Measurements from ENCODE around the gene SCN5A. TPM values are rescaled to one million over a fixed set of nuclear protein-coding genes. Genes with fewer than 3 reads are reported as not detected.

The SCN5A gene
- total and polyA plus RNA-seq, 4 donors = 0.38 to 2.0 (median 0.61) TPM

- H3K4me3 ChIP-seq (ENCODE audit: low read length in 2 of 2) = no peak overlapping the region
- no peaks in the 10 kb centered on the region for H3K27me3 ChIP-seq (ENCODE audit: control insufficient read depth in 1 of 2, insufficient read depth in 2 of 2, low read length in 1 of 2)
- WGBS, 2 donors = 64 to 66% methylated on average over 7 of the region's 7 CpGs
Observed at GRCh38 chr3:38644662-38645053, 4.8 kb downstream of the SCN5A start.

GRCh38 chr3:38644016-38644661 lies 5.3 kb downstream of the SCN5A start:
- 87 to 89% methylated on average over 7 of the region's 7 CpGs for WGBS, 2 donors
- Histone ChIP-seq H3K27me3 (ENCODE audit: control insufficient read depth in 1 of 2, insufficient read depth in 2 of 2, low read length in 1 of 2) (no peaks in the 10 kb centered on the region), H3K36me3 (ENCODE audit: control insufficient read depth in 1 of 2, insufficient read depth in 2 of 2, low read length in 1 of 2) (no peaks in the 10 kb centered on the region), H3K4me3 (ENCODE audit: low read length in 2 of 2) (no peak overlapping the region), H3K4me1 (ENCODE audit: control insufficient read depth in 1 of 2, insufficient read depth in 2 of 2, low read length in 2 of 2) (no peaks in the 10 kb centered on the region), H3K27ac (ENCODE audit: low read depth in 1 of 2, low read length in 2 of 2) (no peak overlapping the region), H3K9me3 (ENCODE audit: control insufficient read depth, low read length) (no peaks in the 10 kb centered on the region)
- intact Hi-C loops (cut with DNase I) = no loop called here
- ATAC-seq (ENCODE audit: low FRiP score) (no peak), DNase-seq (no peak)

More at GRCh38 chr3:38644662-38645053, 4.8 kb downstream of the SCN5A start:
- DNase-seq (no peak), ATAC-seq (ENCODE audit: low FRiP score) (no peak)
- H3K36me3 ChIP-seq (ENCODE audit: control insufficient read depth in 1 of 2, insufficient read depth in 2 of 2, low read length in 1 of 2) = no peaks in the 10 kb centered on the region
- intact Hi-C loops (cut with DNase I) = loop anchor here in 1 of 2 donors (5.0 kb wide), 1 partner anchor 198 kb away; no protein-coding TSS in a partner anchor
- H3K9me3 ChIP-seq (ENCODE audit: control insufficient read depth, low read length) = no peaks in the 10 kb centered on the region
- no peak overlapping the region for H3K27ac ChIP-seq (ENCODE audit: low read depth in 1 of 2, low read length in 2 of 2)
- no peaks in the 10 kb centered on the region for H3K4me1 ChIP-seq (ENCODE audit: control insufficient read depth in 1 of 2, insufficient read depth in 2 of 2, low read length in 2 of 2)

GRCh38 chr3:38643592-38643991 lies 5.9 kb downstream of the SCN5A start:
- Histone ChIP-seq H3K27ac (ENCODE audit: low read depth in 1 of 2, low read length in 2 of 2) (no peak overlapping the region), H3K4me3 (ENCODE audit: low read length in 2 of 2) (no peak overlapping the region), H3K9me3 (ENCODE audit: control insufficient read depth, low read length) (no peaks in the 10 kb centered on the region), H3K4me1 (ENCODE audit: control insufficient read depth in 1 of 2, insufficient read depth in 2 of 2, low read length in 2 of 2) (no peaks in the 10 kb centered on the region), H3K27me3 (ENCODE audit: control insufficient read depth in 1 of 2, insufficient read depth in 2 of 2, low read length in 1 of 2) (no peaks in the 10 kb centered on the region), H3K36me3 (ENCODE audit: control insufficient read depth in 1 of 2, insufficient read depth in 2 of 2, low read length in 1 of 2) (no peaks in the 10 kb centered on the region)
- ATAC-seq (ENCODE audit: low FRiP score) (no peak), DNase-seq (no peak)
- 87 to 91% methylated on average over 5 of the region's 5 CpGs for WGBS, 2 donors
- intact Hi-C loops (cut with DNase I) = no loop called here

DNA sequence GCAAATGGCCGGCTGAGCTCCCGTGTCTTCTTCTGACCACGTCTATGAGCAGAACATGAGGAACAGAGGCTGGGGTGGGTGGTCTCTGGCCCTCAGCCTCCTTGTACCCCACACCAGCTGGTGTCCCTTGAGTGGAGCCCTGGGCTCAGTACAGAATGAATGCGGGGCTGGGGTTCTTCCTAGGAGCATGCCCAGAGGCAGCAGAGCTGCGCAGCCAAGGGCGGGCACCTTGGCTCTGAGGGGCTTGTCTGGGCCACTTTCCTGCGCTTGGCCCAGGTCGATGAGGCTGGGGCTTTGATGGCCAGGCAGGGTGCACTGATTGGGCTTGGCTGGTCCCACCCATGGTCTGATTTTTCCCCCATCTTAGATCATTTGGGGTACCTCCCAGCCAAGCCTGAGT lies 6.4 kb downstream of the SCN5A start:
- DNase-seq (no peak), ATAC-seq (ENCODE audit: low FRiP score) (no peak)
- no peak overlapping the region for H3K4me3 ChIP-seq (ENCODE audit: low read length in 2 of 2)
- H3K27ac ChIP-seq (ENCODE audit: low read depth in 1 of 2, low read length in 2 of 2) = no peak overlapping the region
- intact Hi-C loops (cut with DNase I) = no loop called here
- WGBS, 2 donors = 88 to 91% methylated on average over 8 of the region's 8 CpGs
- H3K4me1 ChIP-seq (ENCODE audit: control insufficient read depth in 1 of 2, insufficient read depth in 2 of 2, low read length in 2 of 2) = no peaks in the 10 kb centered on the region
- H3K9me3 ChIP-seq (ENCODE audit: control insufficient read depth, low read length) = no peaks in the 10 kb centered on the region
- no peaks in the 10 kb centered on the region for H3K27me3 ChIP-seq (ENCODE audit: control insufficient read depth in 1 of 2, insufficient read depth in 2 of 2, low read length in 1 of 2)
- no peaks in the 10 kb centered on the region for H3K36me3 ChIP-seq (ENCODE audit: control insufficient read depth in 1 of 2, insufficient read depth in 2 of 2, low read length in 1 of 2)

- intact Hi-C loops (cut with DNase I) = no loop called here
- H3K9me3 ChIP-seq (ENCODE audit: control insufficient read depth, low read length) = no peaks in the 10 kb centered on the region
- no peak overlapping the region for H3K4me3 ChIP-seq (ENCODE audit: low read length in 2 of 2)
- WGBS, 2 donors = 77 to 83% methylated on average over 8 of the region's 8 CpGs
- no peak overlapping the region for H3K27ac ChIP-seq (ENCODE audit: low read depth in 1 of 2, low read length in 2 of 2)
- H3K36me3 ChIP-seq (ENCODE audit: control insufficient read depth in 1 of 2, insufficient read depth in 2 of 2, low read length in 1 of 2) = no peaks in the 10 kb centered on the region
- no peak for ATAC-seq (ENCODE audit: low FRiP score)
- peaks cover 0 to 2% of the 10 kb centered on the region in 2 donors for H3K27me3 ChIP-seq (ENCODE audit: control insufficient read depth in 1 of 2, insufficient read depth in 2 of 2, low read length in 1 of 2)
- no peak for DNase-seq
- H3K4me1 ChIP-seq (ENCODE audit: control insufficient read depth in 1 of 2, insufficient read depth in 2 of 2, low read length in 2 of 2) = no peaks in the 10 kb centered on the region
Observed at GRCh38 chr3:38641461-38642110, 7.9 kb downstream of the SCN5A start.

- Histone ChIP-seq H3K9me3 (ENCODE audit: control insufficient read depth, low read length) (no peaks in the 10 kb centered on the region), H3K4me3 (ENCODE audit: low read length in 2 of 2) (no peak overlapping the region), H3K27me3 (ENCODE audit: control insufficient read depth in 1 of 2, insufficient read depth in 2 of 2, low read length in 1 of 2) (peaks cover 0 to 2% of the 10 kb centered on the region in 2 donors), H3K4me1 (ENCODE audit: control insufficient read depth in 1 of 2, insufficient read depth in 2 of 2, low read length in 2 of 2) (no peaks in the 10 kb centered on the region), H3K36me3 (ENCODE audit: control insufficient read depth in 1 of 2, insufficient read depth in 2 of 2, low read length in 1 of 2) (no peaks in the 10 kb centered on the region), H3K27ac (ENCODE audit: low read depth in 1 of 2, low read length in 2 of 2) (no peak overlapping the region)
- DNase-seq = no peak
- intact Hi-C loops (cut with DNase I) = no loop called here
- WGBS, 2 donors = 58 to 59% methylated on average over 18 of the region's 18 CpGs
- no peak for ATAC-seq (ENCODE audit: low FRiP score)
Observed at GRCh38 chr3:38640661-38641452, 8.6 kb downstream of the SCN5A start.

DNA sequence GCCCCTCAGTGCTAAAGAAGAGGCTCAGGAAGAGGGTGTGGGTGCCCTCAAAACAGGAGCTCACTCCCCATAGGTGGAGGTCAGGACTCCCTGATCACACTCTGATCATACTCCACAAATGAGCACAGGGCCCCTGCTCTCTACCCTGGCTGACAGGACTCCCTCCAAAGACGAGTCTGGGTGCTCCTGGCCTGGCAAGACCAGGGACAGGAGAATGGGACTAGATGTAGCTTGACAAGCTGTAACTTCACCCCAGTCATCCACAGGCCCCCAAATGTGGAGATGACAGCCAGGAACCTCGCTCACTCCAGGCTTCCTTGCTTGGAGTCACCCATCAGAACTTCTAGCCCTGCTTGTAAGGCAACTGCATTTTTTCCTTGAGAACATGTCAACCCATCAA lies 11.1 kb downstream of the SCN5A start:
- 74 to 76% methylated on average over 2 of the region's 2 CpGs for WGBS, 2 donors
- no peaks in the 10 kb centered on the region for H3K9me3 ChIP-seq (ENCODE audit: control insufficient read depth, low read length)
- H3K4me1 ChIP-seq (ENCODE audit: control insufficient read depth in 1 of 2, insufficient read depth in 2 of 2, low read length in 2 of 2) = no peaks in the 10 kb centered on the region
- H3K4me3 ChIP-seq (ENCODE audit: low read length in 2 of 2) = no peak overlapping the region
- no peaks in the 10 kb centered on the region for H3K36me3 ChIP-seq (ENCODE audit: control insufficient read depth in 1 of 2, insufficient read depth in 2 of 2, low read length in 1 of 2)
- H3K27ac ChIP-seq (ENCODE audit: low read depth in 1 of 2, low read length in 2 of 2) = no peak overlapping the region
- intact Hi-C loops (cut with DNase I) = no loop called here
- DNase-seq (peak in 1 of 2 donors; percentile 21), ATAC-seq (ENCODE audit: low FRiP score) (no peak)
- peaks cover 0 to 2% of the 10 kb centered on the region in 2 donors for H3K27me3 ChIP-seq (ENCODE audit: control insufficient read depth in 1 of 2, insufficient read depth in 2 of 2, low read length in 1 of 2)

- WGBS, 2 donors = 35 to 44% methylated on average over 5 of the region's 5 CpGs
Observed at GRCh38 chr3:38637906-38638305, 11.6 kb downstream of the SCN5A start.

More at GRCh38 chr3:38637906-38638305, 11.6 kb downstream of the SCN5A start:
- ATAC-seq (ENCODE audit: low FRiP score) (no peak), DNase-seq (no peak)
- Histone ChIP-seq H3K4me3 (ENCODE audit: low read length in 2 of 2) (no peak overlapping the region), H3K4me1 (ENCODE audit: control insufficient read depth in 1 of 2, insufficient read depth in 2 of 2, low read length in 2 of 2) (no peaks in the 10 kb centered on the region), H3K27me3 (ENCODE audit: control insufficient read depth in 1 of 2, insufficient read depth in 2 of 2, low read length in 1 of 2) (peaks cover 0 to 2% of the 10 kb centered on the region in 2 donors), H3K36me3 (ENCODE audit: control insufficient read depth in 1 of 2, insufficient read depth in 2 of 2, low read length in 1 of 2) (no peaks in the 10 kb centered on the region), H3K9me3 (ENCODE audit: control insufficient read depth, low read length) (no peaks in the 10 kb centered on the region), H3K27ac (ENCODE audit: low read depth in 1 of 2, low read length in 2 of 2) (no peak overlapping the region)
- intact Hi-C loops (cut with DNase I) = no loop called here

Measured in aorta (tissue), 5 donors.